HAP-1 (cell line): ENCODE measurements around the gene IRF2BP2.

Source experiments
- DNase-seq, 2 experiments: peaks; one replicate each; pipeline ENCODE4 v3.0.0-alpha.2; 2016 to 2020; ENCODE audit warnings: low spot score in 2 of 2
- H3K27me3 ChIP-seq: fragments of 250-450 bp; sonication (Bioruptor Pico); 2 replicates; pipeline ENCODE4 v1.5.1; 2020; ENCODE audit warnings: low read depth, mild to moderate bottlenecking, moderate library complexity
- H3K36me3 ChIP-seq: fragments of 250-450 bp; sonication (Bioruptor Pico); replicated peaks from 2 replicates; pipeline ENCODE4 v1.5.1; 2020; ENCODE audit warnings: mild to moderate bottlenecking
- H3K4me1 ChIP-seq: fragments of 250-450 bp; sonication (Bioruptor Pico); 2 replicates; pipeline ENCODE4 v1.5.1; 2020; ENCODE audit warnings: mild to moderate bottlenecking
- H3K4me3 ChIP-seq: fragments of 250-450 bp; sonication (Bioruptor Pico); 2 replicates; pipeline ENCODE4 v1.5.1; 2020; ENCODE audit warnings: mild to moderate bottlenecking, moderate library complexity
- H3K9me3 ChIP-seq: fragments of 250-450 bp; sonication (Bioruptor Pico); 2 replicates; pipeline ENCODE4 v1.5.1; 2020; ENCODE audit warnings: mild to moderate bottlenecking, moderate library complexity
- in situ Hi-C: fragments of 300-500 bp; cut with MboI; formaldehyde crosslinking; loops from 3 replicates; pipeline ENCODE4 v1.14.3; 2020; ENCODE audit warnings: low sequenced_read_pairs, inconsistent platforms, mixed read lengths

Gene IRF2BP2

GRCh38 chr1:234627009-234627950, 17.3 kb upstream of the IRF2BP2 start:
- in situ Hi-C loops = no loop called here
- no peaks in the 10 kb centered on the region for H3K36me3 ChIP-seq
- H3K9me3 ChIP-seq = no peaks in the 10 kb centered on the region
- no peak overlapping the region for H3K4me3 ChIP-seq
- DNase-seq = no peak
- no peaks in the 10 kb centered on the region for H3K4me1 ChIP-seq
- H3K27me3 ChIP-seq = no peaks in the 10 kb centered on the region

- Histone ChIP-seq H3K9me3 (no peaks in the 10 kb centered on the region), H3K4me3 (no peak overlapping the region), H3K4me1 (no peaks in the 10 kb centered on the region), H3K27me3 (no peaks in the 10 kb centered on the region), H3K36me3 (no peaks in the 10 kb centered on the region)
- in situ Hi-C loops = no loop called here
- DNase-seq = no peak
These were observed 16.4 kb upstream of the IRF2BP2 start for GRCh38 chr1:234626391-234626790.

- H3K27me3 ChIP-seq = no peaks in the 10 kb centered on the region
- H3K36me3 ChIP-seq = no peaks in the 10 kb centered on the region
- peaks cover 4% of the 10 kb centered on the region for H3K4me1 ChIP-seq
- no peak for DNase-seq
- H3K4me3 ChIP-seq = no peak overlapping the region
- no peaks in the 10 kb centered on the region for H3K9me3 ChIP-seq
- in situ Hi-C loops = no loop called here
These were observed 14.7 kb upstream of the IRF2BP2 start for GRCh38 chr1:234624724-234625117.

- Histone ChIP-seq H3K4me3 (no peak overlapping the region), H3K4me1 (peaks cover 25% of the 10 kb centered on the region), H3K36me3 (no peaks in the 10 kb centered on the region), H3K9me3 (no peaks in the 10 kb centered on the region), H3K27me3 (no peaks in the 10 kb centered on the region)
- no peak for DNase-seq
- in situ Hi-C loops = no loop called here
These were observed 11.8 kb upstream of the IRF2BP2 start for GRCh38 chr1:234621657-234622335.

- in situ Hi-C loops = no loop called here
- H3K27me3 ChIP-seq = no peaks in the 10 kb centered on the region
- no peak for DNase-seq
- H3K4me1 ChIP-seq = peaks cover 26% of the 10 kb centered on the region
- H3K9me3 ChIP-seq = no peaks in the 10 kb centered on the region
- H3K36me3 ChIP-seq = no peaks in the 10 kb centered on the region
- H3K4me3 ChIP-seq = no peak overlapping the region
These were observed 11.1 kb upstream of the IRF2BP2 start for GRCh38 chr1:234621127-234621468.

GRCh38 chr1:234620272-234621126, 10.5 kb upstream of the IRF2BP2 start:
- in situ Hi-C loops = no loop called here
- Histone ChIP-seq H3K4me3 (no peak overlapping the region), H3K36me3 (no peaks in the 10 kb centered on the region), H3K27me3 (no peaks in the 10 kb centered on the region), H3K4me1 (peaks cover 28% of the 10 kb centered on the region), H3K9me3 (no peaks in the 10 kb centered on the region)
- DNase-seq = no peak

- peaks cover 28% of the 10 kb centered on the region for H3K4me1 ChIP-seq
- H3K4me3 ChIP-seq = no peak overlapping the region
- H3K9me3 ChIP-seq = no peaks in the 10 kb centered on the region
- H3K36me3 ChIP-seq = no peaks in the 10 kb centered on the region
- in situ Hi-C loops = no loop called here
- H3K27me3 ChIP-seq = no peaks in the 10 kb centered on the region
- DNase-seq = no peak
These were observed 9.8 kb upstream of the IRF2BP2 start for GRCh38 chr1:234619794-234620247.

- Histone ChIP-seq H3K4me1 (peaks cover 31% of the 10 kb centered on the region), H3K4me3 (no peak overlapping the region), H3K9me3 (no peaks in the 10 kb centered on the region), H3K36me3 (no peaks in the 10 kb centered on the region), H3K27me3 (no peaks in the 10 kb centered on the region)
- in situ Hi-C loops = no loop called here
- no peak for DNase-seq
These were observed 9.1 kb upstream of the IRF2BP2 start for GRCh38 chr1:234619071-234619480.

- no peak for DNase-seq
- Histone ChIP-seq H3K36me3 (no peaks in the 10 kb centered on the region), H3K4me1 (peaks cover 35% of the 10 kb centered on the region), H3K4me3 (no peak overlapping the region), H3K27me3 (no peaks in the 10 kb centered on the region), H3K9me3 (no peaks in the 10 kb centered on the region)
- in situ Hi-C loops = no loop called here
These were observed 8.7 kb upstream of the IRF2BP2 start for GRCh38 chr1:234618737-234619049.

GRCh38 chr1:234617986-234618736, 8.2 kb upstream of the IRF2BP2 start:
- Histone ChIP-seq H3K27me3 (no peaks in the 10 kb centered on the region), H3K4me3 (no peak overlapping the region), H3K4me1 (peaks cover 40% of the 10 kb centered on the region), H3K36me3 (no peaks in the 10 kb centered on the region), H3K9me3 (no peaks in the 10 kb centered on the region)
- DNase-seq = peak; percentile 44 to 91
- in situ Hi-C loops = no loop called here

- Histone ChIP-seq H3K9me3 (no peaks in the 10 kb centered on the region), H3K4me1 (peaks cover 46% of the 10 kb centered on the region), H3K4me3 (no peak overlapping the region), H3K27me3 (no peaks in the 10 kb centered on the region), H3K36me3 (no peaks in the 10 kb centered on the region)
- no peak for DNase-seq
- in situ Hi-C loops = no loop called here
These were observed 7.4 kb upstream of the IRF2BP2 start for GRCh38 chr1:234617131-234617985.

- Histone ChIP-seq H3K27me3 (no peaks in the 10 kb centered on the region), H3K4me1 (peaks cover 53% of the 10 kb centered on the region), H3K9me3 (no peaks in the 10 kb centered on the region), H3K4me3 (no peak overlapping the region), H3K36me3 (no peaks in the 10 kb centered on the region)
- DNase-seq = no peak
- in situ Hi-C loops = no loop called here
These were observed 6.7 kb upstream of the IRF2BP2 start for GRCh38 chr1:234616644-234617043.
